HepG2 (cell line): ENCODE results near the gene ZFYVE26.

Source experiments
- KDM5A ChIP-seq: fragments of 200-600 bp; sonication (generic); IDR thresholded peaks from 2 replicates; pipeline ENCODE4 v1.7.0; 2018; ENCODE audit warnings: antibody characterized with exemption, mild to moderate bottlenecking, low read length, borderline replicate concordance
- MAFK ChIP-seq, 2 experiments: IDR thresholded peaks in 1 of 2; conservative IDR thresholded peaks in 1 of 2; 2 replicates each; pipeline ENCODE4 v1.6.1; 2011; ENCODE audit warnings: improper control_type of control experiment in 2 of 2, low read length in 2 of 2
- RNF2 ChIP-seq: fragments of 450-650 bp; conservative IDR thresholded peaks from 2 replicates; pipeline ENCODE4 v1.6.1; 2016; ENCODE audit warnings: low read depth
- STAG1 ChIP-seq: sonication (generic); formaldehyde crosslinking; IDR thresholded peaks from 2 replicates; pipeline ENCODE4 v1.4.0; 2020; ENCODE audit warnings: missing genetic modification reagents
- TF ChIP-seq, protein P1 (sequence below): sonication (generic); formaldehyde crosslinking; IDR thresholded peaks from 2 replicates; pipeline ENCODE4 v1.5.0; 2020; ENCODE audit warnings: mild to moderate bottlenecking, missing genetic modification reagents, moderate library complexity

DNA sequence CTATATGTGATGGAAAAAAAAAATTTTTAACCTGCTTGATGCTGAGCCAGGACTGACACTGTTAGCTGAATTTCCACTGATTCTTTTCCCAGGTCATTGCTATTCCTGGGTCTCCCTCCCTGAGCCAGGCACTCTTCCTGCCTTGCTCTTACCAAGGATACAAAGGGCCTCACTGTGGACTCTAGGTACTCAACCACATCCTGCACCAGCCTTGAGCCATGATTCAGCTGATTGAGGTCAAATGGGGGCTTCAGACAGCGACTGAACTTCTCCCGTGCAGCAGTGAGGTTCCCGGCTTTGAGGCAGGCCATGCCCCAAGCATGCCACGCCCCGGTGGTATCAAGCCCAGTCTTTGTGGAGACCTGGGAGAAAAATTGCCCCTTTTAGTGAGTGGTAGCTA, 54.3 kb downstream of the ZFYVE26 start:
- no peak for TF ChIP-seq RNF2
- no peak for TF ChIP-seq STAG1 (CRISPR knock-in tag)
- TF ChIP-seq MAFK (conservative IDR thresholded peaks at IDR 0.05 in 1 of 2, IDR thresholded peaks at IDR 0.05 in 1 of 2; ENCODE audit: low read length in 2 of 2), result no peak
- TF ChIP-seq KDM5A, result no peak
- TF ChIP-seq, protein P1, sequence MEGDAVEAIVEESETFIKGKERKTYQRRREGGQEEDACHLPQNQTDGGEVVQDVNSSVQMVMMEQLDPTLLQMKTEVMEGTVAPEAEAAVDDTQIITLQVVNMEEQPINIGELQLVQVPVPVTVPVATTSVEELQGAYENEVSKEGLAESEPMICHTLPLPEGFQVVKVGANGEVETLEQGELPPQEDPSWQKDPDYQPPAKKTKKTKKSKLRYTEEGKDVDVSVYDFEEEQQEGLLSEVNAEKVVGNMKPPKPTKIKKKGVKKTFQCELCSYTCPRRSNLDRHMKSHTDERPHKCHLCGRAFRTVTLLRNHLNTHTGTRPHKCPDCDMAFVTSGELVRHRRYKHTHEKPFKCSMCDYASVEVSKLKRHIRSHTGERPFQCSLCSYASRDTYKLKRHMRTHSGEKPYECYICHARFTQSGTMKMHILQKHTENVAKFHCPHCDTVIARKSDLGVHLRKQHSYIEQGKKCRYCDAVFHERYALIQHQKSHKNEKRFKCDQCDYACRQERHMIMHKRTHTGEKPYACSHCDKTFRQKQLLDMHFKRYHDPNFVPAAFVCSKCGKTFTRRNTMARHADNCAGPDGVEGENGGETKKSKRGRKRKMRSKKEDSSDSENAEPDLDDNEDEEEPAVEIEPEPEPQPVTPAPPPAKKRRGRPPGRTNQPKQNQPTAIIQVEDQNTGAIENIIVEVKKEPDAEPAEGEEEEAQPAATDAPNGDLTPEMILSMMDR (CRISPR knock-in tag), result no peak
